ENCODE measurements around the gene EXOSC7.

- TF ChIP-seq CTCF (IDR thresholded peaks at IDR 0.05): no peak
- TF ChIP-seq POLR2A (IDR thresholded peaks at IDR 0.05): no peak
These were observed 17.6 kb downstream of the EXOSC7 start for GRCh38 chr3:44993471-44994205.
